Epithelial cell of umbilical artery (primary cell): ENCODE results near the gene AMPD1. TPM values are rescaled to one million over a fixed set of nuclear protein-coding genes. Genes with fewer than 3 reads are reported as not detected.

Experiments
- total RNA-seq: library from RNA; depleted of rRNA; stranded (reverse); fragments of >200 nt; gene quantifications from 2 replicates; pipeline ENCODE4 v1.2.3, GENCODE V29; 2014

The AMPD1 gene
- total RNA-seq, result not detected in 2 replicates

GRCh38 chr1:114695430-114696058, at the start of gene AMPD1:
Gene AMPD1, minus strand, starts transcription at chr1:114695546. Its CDS starts 75 bp downstream, at chr1:114695471.

GRCh38 chr1:114716304-114717170, 21.2 kb upstream of the AMPD1 start, which contains the start of gene NRAS:
Gene NRAS, minus strand, starts transcription at chr1:114716771. Its CDS starts 611 bp downstream, at chr1:114716160.

GRCh38 chr1:114669562-114670082, 25.7 kb downstream of the AMPD1 start, which contains the start of gene DENND2C:
Gene DENND2C, minus strand, starts transcription at chr1:114670049. Its CDS starts 44,065 bp downstream, at chr1:114625984.

Other genes with a start within 250 kb of the AMPD1 start
- gene TRIM33, start 184.3 kb downstream of the AMPD1 start, total RNA-seq, result 17.5 and 31.6 TPM in 2 replicates
- gene BCAS2, start 113.9 kb downstream of the AMPD1 start, total RNA-seq, result 56.2 and 70.8 TPM in 2 replicates
- 0.15 and 0.65 TPM in 2 replicates for gene DENND2C, start 25.5 kb downstream of the AMPD1 start, total RNA-seq
- gene NRAS, start 21.2 kb upstream of the AMPD1 start, total RNA-seq, result 87.4 and 121 TPM in 2 replicates
- gene CSDE1, start 62.4 kb upstream of the AMPD1 start, total RNA-seq, result 571 and 760 TPM in 2 replicates
- gene SIKE1, start 85.1 kb upstream of the AMPD1 start, total RNA-seq, result 39.2 and 44.5 TPM in 2 replicates
- not detected in 2 replicates for gene SYCP1, start 159.3 kb upstream of the AMPD1 start, total RNA-seq